HG02943 (cell line): Measurements from ENCODE around the gene HEMGN.

Experiments
- ATAC-seq: cut with Tn5 transposase; IDR thresholded peaks from one replicate; pipeline ENCODE4 v1.9.1; 2021; ENCODE audit warnings: mild to moderate bottlenecking, low read depth, moderate library complexity; ENCODE audit not compliant: unreplicated experiment

HEMGN gene

GRCh38 chr9:97903177-97903576 lies 34.8 kb downstream of the HEMGN start:
- no peak for ATAC-seq

GRCh38 chr9:97900738-97901565 lies 37.0 kb downstream of the HEMGN start:
- ATAC-seq: no peak

- ATAC-seq: no peak
Measured at GRCh38 chr9:97900103-97900737, 37.8 kb downstream of the HEMGN start.

- no peak for ATAC-seq
Measured at GRCh38 chr9:97895695-97896332, 42.2 kb downstream of the HEMGN start.

GRCh38 chr9:97895211-97895610 lies 42.8 kb downstream of the HEMGN start:
- ATAC-seq: no peak

- no peak for ATAC-seq
Measured at GRCh38 chr9:97892421-97892820, 45.6 kb downstream of the HEMGN start.

- ATAC-seq: no peak
Measured at GRCh38 chr9:97891736-97892135, 46.2 kb downstream of the HEMGN start.

- no peak for ATAC-seq
Measured at GRCh38 chr9:97889941-97890887, 47.8 kb downstream of the HEMGN start.

GRCh38 chr9:97880336-97880735 lies 57.6 kb downstream of the HEMGN start:
- ATAC-seq: no peak
